H7 (cell line): Measurements from ENCODE around the gene TMEM232. TPM values are rescaled to one million over a fixed set of nuclear protein-coding genes. Genes with fewer than 3 reads are reported as not detected.

Experiments
- DNase-seq: peaks from one replicate; pipeline ENCODE4 v3.0.0; 2012
- H3K27me3 ChIP-seq: 2 replicates; pipeline ENCODE4 v1.6.0; 2011; ENCODE audit warnings: mild to moderate bottlenecking, low read length; ENCODE audit not compliant: control insufficient read depth, insufficient read depth
- H3K36me3 ChIP-seq: replicated peaks from 2 replicates; pipeline ENCODE4 v1.5.1; 2011; ENCODE audit warnings: low read length; ENCODE audit not compliant: control insufficient read depth, insufficient read depth
- H3K4me3 ChIP-seq: 2 replicates; pipeline ENCODE4 v1.5.1; 2011; ENCODE audit warnings: low read depth, mild to moderate bottlenecking, control low read depth, low read length, moderate library complexity; ENCODE audit not compliant: insufficient read depth
- total RNA-seq: library from RNA; depleted of rRNA; stranded (reverse); fragments of >200 nt; shearing (Covaris generic); gene quantifications from 2 replicates; pipeline ENCODE4 v1.2.3, GENCODE V29; 2014; rRNA removed

The TMEM232 gene
- 0.67 and 1.0 TPM in 2 replicates for total RNA-seq

- H3K27me3 ChIP-seq: no peaks in the 10 kb centered on the region
- peak; percentile 62 for DNase-seq
- H3K36me3 ChIP-seq: no peaks in the 10 kb centered on the region
- H3K4me3 ChIP-seq: peak within 1 kb of the TSS; percentile 51
Measured at GRCh38 chr5:110726249-110727024, at the start of gene TMEM232. Gene TMEM232 (minus strand): TSS chr5:110726671. CDS start chr5:110667352, 59,319 bp downstream.

- Histone ChIP-seq H3K36me3 (no peaks in the 10 kb centered on the region), H3K4me3 (no peak overlapping the region), H3K27me3 (no peaks in the 10 kb centered on the region)
- no peak for DNase-seq
Measured at GRCh38 chr5:110770286-110770685, 43.8 kb upstream of the TMEM232 start.

- DNase-seq: no peak
Measured at GRCh38 chr5:110769000-110769681, 42.7 kb upstream of the TMEM232 start.

GRCh38 chr5:110768138-110768860 lies 41.8 kb upstream of the TMEM232 start:
- H3K27me3 ChIP-seq: no peaks in the 10 kb centered on the region
- no peaks in the 10 kb centered on the region for H3K36me3 ChIP-seq
- DNase-seq: no peak
- no peak overlapping the region for H3K4me3 ChIP-seq

More at GRCh38 chr5:110769000-110769681, 42.7 kb upstream of the TMEM232 start:
- Histone ChIP-seq H3K4me3 (no peak overlapping the region), H3K27me3 (no peaks in the 10 kb centered on the region), H3K36me3 (no peaks in the 10 kb centered on the region)

- Histone ChIP-seq H3K4me3 (no peak overlapping the region), H3K27me3 (no peaks in the 10 kb centered on the region), H3K36me3 (peaks cover 3% of the 10 kb centered on the region; the same call in 1 of the 2 replicates)
- DNase-seq: no peak
Measured at GRCh38 chr5:110760158-110760557, 33.7 kb upstream of the TMEM232 start.

GRCh38 chr5:110757118-110757729 lies 30.8 kb upstream of the TMEM232 start:
- H3K27me3 ChIP-seq: no peaks in the 10 kb centered on the region
- no peak for DNase-seq
- no peak overlapping the region for H3K4me3 ChIP-seq
- peaks cover 3% of the 10 kb centered on the region; the same call in 1 of the 2 replicates for H3K36me3 ChIP-seq

- no peaks in the 10 kb centered on the region for H3K36me3 ChIP-seq
- no peak for DNase-seq
- no peaks in the 10 kb centered on the region for H3K27me3 ChIP-seq
- no peak overlapping the region for H3K4me3 ChIP-seq
Measured at GRCh38 chr5:110754181-110754580, 27.7 kb upstream of the TMEM232 start.

GRCh38 chr5:110753600-110753999 lies 27.1 kb upstream of the TMEM232 start:
- no peaks in the 10 kb centered on the region for H3K27me3 ChIP-seq
- H3K36me3 ChIP-seq: no peaks in the 10 kb centered on the region
- no peak overlapping the region for H3K4me3 ChIP-seq
- no peak for DNase-seq

- Histone ChIP-seq H3K4me3 (no peak overlapping the region), H3K36me3 (no peaks in the 10 kb centered on the region), H3K27me3 (no peaks in the 10 kb centered on the region)
- DNase-seq: no peak
Measured at GRCh38 chr5:110752953-110753352, 26.5 kb upstream of the TMEM232 start.

- no peaks in the 10 kb centered on the region for H3K27me3 ChIP-seq
- DNase-seq: no peak
- no peaks in the 10 kb centered on the region for H3K36me3 ChIP-seq
- H3K4me3 ChIP-seq: no peak overlapping the region
Measured at GRCh38 chr5:110751902-110752762, 25.7 kb upstream of the TMEM232 start.

- H3K27me3 ChIP-seq: no peaks in the 10 kb centered on the region; the same call in 1 of the 2 replicates
- DNase-seq: peak; percentile 76
- no peaks in the 10 kb centered on the region for H3K36me3 ChIP-seq
- H3K4me3 ChIP-seq: peak within 1 kb of the TSS; percentile 82
Measured at GRCh38 chr5:110738812-110739651, 12.6 kb upstream of the TMEM232 start, which contains the start of gene SLC25A46. Gene SLC25A46 (plus strand): TSS chr5:110739007. CDS start chr5:110739120, 113 bp downstream.

GRCh38 chr5:110738503-110738811 lies 12.0 kb upstream of the TMEM232 start:
- H3K36me3 ChIP-seq: no peaks in the 10 kb centered on the region
- DNase-seq: peak; percentile 56
- H3K27me3 ChIP-seq: no peaks in the 10 kb centered on the region; the same call in 1 of the 2 replicates
- peak overlapping the region; percentile 82 for H3K4me3 ChIP-seq

- no peak for DNase-seq
- Histone ChIP-seq H3K27me3 (no peaks in the 10 kb centered on the region; the same call in 1 of the 2 replicates), H3K36me3 (no peaks in the 10 kb centered on the region), H3K4me3 (no peak overlapping the region)
Measured at GRCh38 chr5:110736753-110737152, 10.3 kb upstream of the TMEM232 start.
